NCI-H446 treated with DMSO at 0.1 percent for 48 hours (cell line): ENCODE results near the gene LYZL1.
A peak's percentile ranks its signal among the peaks of the same experiment; 100 is the strongest.
"Not testable (repeated sequence)": the region's sequence is repeated elsewhere in the genome, so short reads cannot be mapped to it uniquely, and the experiment has no call there.

Experiments used
- DNase-seq: peaks from one replicate; lab custom pipeline; 2025; lab: John Stamatoyannopoulos, UW

Gene LYZL1

GRCh38 chr10:29263506-29263905, 25.4 kb upstream of the LYZL1 start:
- no peak for DNase-seq

- no peak for DNase-seq
Measured at GRCh38 chr10:29265210-29265768, 23.6 kb upstream of the LYZL1 start.

GRCh38 chr10:29266641-29267040, 22.2 kb upstream of the LYZL1 start:
- DNase-seq, result no peak

GRCh38 chr10:29268011-29268410, 20.9 kb upstream of the LYZL1 start:
- DNase-seq, result no peak

- no peak for DNase-seq
Measured at GRCh38 chr10:29269486-29269885, 19.4 kb upstream of the LYZL1 start.

GRCh38 chr10:29270883-29271282, 18.0 kb upstream of the LYZL1 start:
- DNase-seq, result no peak

GRCh38 chr10:29271877-29272276, 17.0 kb upstream of the LYZL1 start:
- no peak for DNase-seq

- DNase-seq, result no peak
Measured at GRCh38 chr10:29273478-29273877, 15.4 kb upstream of the LYZL1 start.

GRCh38 chr10:29276251-29276850, 12.5 kb upstream of the LYZL1 start:
- DNase-seq, result no peak

- no peak for DNase-seq
Measured at GRCh38 chr10:29277296-29277695, 11.6 kb upstream of the LYZL1 start.

GRCh38 chr10:29279779-29280487, 8.9 kb upstream of the LYZL1 start:
- DNase-seq, result no peak

GRCh38 chr10:29280488-29280840, 8.4 kb upstream of the LYZL1 start:
- no peak for DNase-seq

- DNase-seq, result no peak
Measured at GRCh38 chr10:29285624-29286051, 3.2 kb upstream of the LYZL1 start.

GRCh38 chr10:29287635-29288034, 1.2 kb upstream of the LYZL1 start:
- no peak for DNase-seq

GRCh38 chr10:29291561-29291960, 2.7 kb downstream of the LYZL1 start:
- not testable (repeated sequence) for DNase-seq

- DNase-seq, result not testable (repeated sequence)
Measured at GRCh38 chr10:29292406-29292805, 3.5 kb downstream of the LYZL1 start.

GRCh38 chr10:29295813-29296212, 6.9 kb downstream of the LYZL1 start:
- DNase-seq, result no peak

GRCh38 chr10:29297678-29298077, 8.8 kb downstream of the LYZL1 start:
- no peak for DNase-seq

GRCh38 chr10:29301359-29301910, 12.6 kb downstream of the LYZL1 start:
- no peak for DNase-seq

GRCh38 chr10:29302499-29302898, 13.6 kb downstream of the LYZL1 start:
- no peak for DNase-seq

GRCh38 chr10:29304264-29304994, 15.6 kb downstream of the LYZL1 start:
- DNase-seq, result peak; percentile 68

- no peak for DNase-seq
Measured at GRCh38 chr10:29304995-29305335, 16.1 kb downstream of the LYZL1 start.

- DNase-seq, result no peak
Measured at GRCh38 chr10:29306688-29307087, 17.8 kb downstream of the LYZL1 start.
